Transverse colon (tissue), 4 donors: ENCODE results near the gene TMEM235. TPM values are rescaled to one million over a fixed set of nuclear protein-coding genes. Genes with fewer than 3 reads are reported as not detected.

Experiments used
- DNase-seq: peaks from one replicate; pipeline ENCODE4 v3.0.0-alpha.2; 2019
- H3K27ac ChIP-seq, 4 donors: fragments of 200-600 bp; sonication (generic); 2 replicates each; pipeline ENCODE4 v1.5.1; 2016 to 2018; ENCODE audit warnings: inconsistent platforms in 4 of 4
- H3K27me3 ChIP-seq: fragments of 200-600 bp; sonication (generic); 2 replicates; pipeline ENCODE4 v1.5.1; 2017; ENCODE audit warnings: inconsistent platforms
- H3K36me3 ChIP-seq, 4 donors: fragments of 200-600 bp; sonication (generic); 2 replicates each; pipeline ENCODE4 v1.5.1; 2017 to 2019; ENCODE audit warnings: inconsistent platforms in 4 of 4
- H3K4me1 ChIP-seq, 4 donors: fragments of 200-600 bp; sonication (generic); 2 replicates each; pipeline ENCODE4 v1.5.1; 2017 to 2020; ENCODE audit warnings: inconsistent platforms in 4 of 4
- H3K4me3 ChIP-seq, 4 donors: fragments of 200-600 bp; sonication (generic); 1 replicate in 1 of 4; 2 replicates in 3 of 4; pipeline versions ENCODE4 v1.5.1 to v1.6.1; 2017 to 2019; ENCODE audit warnings: inconsistent platforms in 4 of 4
- H3K9me3 ChIP-seq, 2 donors: fragments of 200-600 bp; sonication (generic); 2 replicates each; pipeline ENCODE4 v1.5.1; 2017 to 2019; ENCODE audit warnings: inconsistent platforms in 2 of 2
- CTCF ChIP-seq, 5 experiments: fragments of 200-600 bp in 3 of 5; fragments of 450-650 bp in 2 of 5; sonication (generic) in 3 of 5; IDR thresholded peaks; 1 replicate in 2 of 5; 2 replicates in 3 of 5; pipeline ENCODE4 v1.5.1; 2016 to 2017; ENCODE audit warnings: antibody characterized with exemption in 5 of 5, inconsistent platforms in 3 of 5, mild to moderate bottlenecking in 2 of 5, moderate library complexity in 1 of 5
- EP300 ChIP-seq: sonication (generic); formaldehyde crosslinking; IDR thresholded peaks from one replicate; pipeline ENCODE4 v1.6.1; 2017; ENCODE audit warnings: antibody characterized with exemption, low read depth
- POLR2A ChIP-seq: fragments of 450-650 bp; IDR thresholded peaks from one replicate; pipeline ENCODE4 v1.6.1; 2016; ENCODE audit warnings: antibody characterized with exemption, mild to moderate bottlenecking, moderate library complexity
- POLR2AphosphoS5 ChIP-seq, 3 donors: sonication (generic); formaldehyde crosslinking; IDR thresholded peaks; one replicate each; pipeline ENCODE4 v1.6.1; 2016; ENCODE audit warnings: antibody characterized with exemption in 3 of 3
- WGBS, 2 donors: methylation state at CpG; one replicate each; pipeline ENCODE4 v1.1.5; 2018; ENCODE audit warnings: low coverage in 1 of 2; 5-methylcytosine and 5-hydroxymethylcytosine counted together
- in situ Hi-C, 4 donors: fragments of 200-750 bp; cut with MboI; loops; one replicate each; pipeline versions ENCODE4 v1.15.0 to v1.15.1; 2017; ENCODE audit warnings: low sequenced_read_pairs in 3 of 4, low pct_ligation_motif_present in 1 of 4, low pct_unique_long_range_greater_than_20kb in 1 of 4
- intact Hi-C: fragments of 100-400 bp; cut with DNase I; formaldehyde crosslinking; loops from one replicate; pipeline ENCODE4 v1.15.1; 2023; ENCODE audit warnings: low total_unique reads
- total RNA-seq, 4 donors: library from RNA; depleted of rRNA; stranded (reverse); fragments of >200 nt; gene quantifications; one replicate each; pipeline ENCODE4 v1.1.0, GENCODE V29; 2016

The TMEM235 gene
- total RNA-seq, 4 donors from 2014 or later = not detected

GRCh38 chr17:78271419-78272170 is 40.2 kb downstream of the TMEM235 start:
- Histone ChIP-seq H3K27me3 (peaks cover 26% of the 10 kb centered on the region), H3K4me3 (no peak overlapping the region), H3K36me3 (no peaks in the 10 kb centered on the region), H3K4me1 (peaks cover 0 to 21% (median 5%) of the 10 kb centered on the region in 4 donors), H3K27ac (no peak overlapping the region), H3K9me3 (no peaks in the 10 kb centered on the region)
- TF ChIP-seq CTCF (IDR thresholded peaks at IDR 0.05) = no peak
- TF ChIP-seq POLR2AphosphoS5 (IDR thresholded peaks at IDR 0.05) = no peak
- TF ChIP-seq POLR2A = no peak
- no peak for TF ChIP-seq EP300
- 75% methylated on average over 12 of the region's 12 CpGs; no CpG with 5 or more reads in 1 of the 2 donors for WGBS, 2 donors
- DNase-seq = no peak
- intact Hi-C loops (no loop called here), in situ Hi-C loops (no loop called here)

GRCh38 chr17:78272181-78272913 is 40.9 kb downstream of the TMEM235 start:
- no peak overlapping the region for H3K4me3 ChIP-seq
- in situ Hi-C loops (no loop called here), intact Hi-C loops (no loop called here)
- H3K27ac ChIP-seq = peak overlapping the region in 1 of 4 donors; percentile 37
- peaks cover 0 to 20% (median 5%) of the 10 kb centered on the region in 4 donors for H3K4me1 ChIP-seq
- no peaks in the 10 kb centered on the region for H3K9me3 ChIP-seq
- no peak for TF ChIP-seq POLR2A
- TF ChIP-seq CTCF (IDR thresholded peaks at IDR 0.05) = no peak
- TF ChIP-seq POLR2AphosphoS5 (IDR thresholded peaks at IDR 0.05) = peak; percentile 31 to 68 (median 60)
- TF ChIP-seq EP300 = no peak
- WGBS, 2 donors = 24% methylated on average over 8 to 17 of the region's 17 CpGs
- peaks cover 26% of the 10 kb centered on the region for H3K27me3 ChIP-seq
- DNase-seq = peak; percentile 83
- H3K36me3 ChIP-seq = no peaks in the 10 kb centered on the region

- H3K27ac ChIP-seq = peak overlapping the region in 2 of 4 donors; percentile 37 to 41
- H3K4me3 ChIP-seq = no peak overlapping the region
- H3K9me3 ChIP-seq = no peaks in the 10 kb centered on the region
- no peak for DNase-seq
- peaks cover 26% of the 10 kb centered on the region for H3K27me3 ChIP-seq
- TF ChIP-seq EP300 = no peak
- no peak for TF ChIP-seq POLR2A
- no peak for TF ChIP-seq POLR2AphosphoS5 (IDR thresholded peaks at IDR 0.05)
- no peak for TF ChIP-seq CTCF (IDR thresholded peaks at IDR 0.05)
- peaks cover 0 to 20% (median 5%) of the 10 kb centered on the region in 4 donors for H3K4me1 ChIP-seq
- intact Hi-C loops (no loop called here), in situ Hi-C loops (no loop called here)
- no peaks in the 10 kb centered on the region for H3K36me3 ChIP-seq
- WGBS, 2 donors = 27 to 39% methylated on average over 3 to 7 of the region's 7 CpGs
Observed at GRCh38 chr17:78272914-78273258, 41.5 kb downstream of the TMEM235 start.

- Histone ChIP-seq H3K4me1 (peaks cover 0 to 23% (median 6%) of the 10 kb centered on the region in 4 donors), H3K27ac (no peak overlapping the region), H3K36me3 (no peaks in the 10 kb centered on the region), H3K9me3 (no peaks in the 10 kb centered on the region), H3K4me3 (no peak overlapping the region), H3K27me3 (peaks cover 18% of the 10 kb centered on the region)
- TF ChIP-seq EP300 (no peak), POLR2AphosphoS5 (IDR thresholded peaks at IDR 0.05) (no peak), CTCF (IDR thresholded peaks at IDR 0.05) (no peak), POLR2A (no peak)
- intact Hi-C loops (no loop called here), in situ Hi-C loops (no loop called here)
- 94 to 96% methylated on average over 3 to 6 of the region's 6 CpGs for WGBS, 2 donors
- no peak for DNase-seq
Observed at GRCh38 chr17:78273813-78274212, 42.4 kb downstream of the TMEM235 start.
